GM12891 (cell line): Measurements from ENCODE around the gene MOGAT1.

Experiments used
- DNase-seq: peaks from one replicate; pipeline ENCODE4 v3.0.0; 2011; ENCODE audit warnings: low spot score; ENCODE audit not compliant: insufficient read length
- FAIRE-seq: peaks from 2 replicates; lab custom pipeline; 2011; peaks lifted over from hg19 to GRCh38; lab: Jason Lieb, UNC
- PAX5 ChIP-seq: IDR thresholded peaks from 2 replicates; pipeline ENCODE4 v1.6.1; 2011; ENCODE audit warnings: low read length, moderate library complexity, mild to moderate bottlenecking; ENCODE audit not compliant: insufficient read depth, severe bottlenecking
- POLR2A ChIP-seq: IDR thresholded peaks from 2 replicates; pipeline ENCODE4 v1.6.1; 2011; ENCODE audit warnings: low read depth, low read length, control low read depth
- POLR2AphosphoS5 ChIP-seq: IDR thresholded peaks from 2 replicates; pipeline ENCODE4 v1.6.1; 2011; ENCODE audit warnings: low read depth, low read length, control low read depth
- POU2F2 ChIP-seq: IDR thresholded peaks from 2 replicates; pipeline ENCODE4 v1.6.1; 2011; ENCODE audit warnings: low read depth, mild to moderate bottlenecking, control low read depth, low read length, moderate library complexity
- SPI1 ChIP-seq: IDR thresholded peaks from 2 replicates; pipeline ENCODE4 v1.6.1; 2011; ENCODE audit warnings: low read depth, low read length, control low read depth
- TAF1 ChIP-seq: IDR thresholded peaks from 2 replicates; pipeline ENCODE4 v1.6.1; 2011; ENCODE audit warnings: low read depth, low read length, control low read depth

The MOGAT1 gene

DNA sequence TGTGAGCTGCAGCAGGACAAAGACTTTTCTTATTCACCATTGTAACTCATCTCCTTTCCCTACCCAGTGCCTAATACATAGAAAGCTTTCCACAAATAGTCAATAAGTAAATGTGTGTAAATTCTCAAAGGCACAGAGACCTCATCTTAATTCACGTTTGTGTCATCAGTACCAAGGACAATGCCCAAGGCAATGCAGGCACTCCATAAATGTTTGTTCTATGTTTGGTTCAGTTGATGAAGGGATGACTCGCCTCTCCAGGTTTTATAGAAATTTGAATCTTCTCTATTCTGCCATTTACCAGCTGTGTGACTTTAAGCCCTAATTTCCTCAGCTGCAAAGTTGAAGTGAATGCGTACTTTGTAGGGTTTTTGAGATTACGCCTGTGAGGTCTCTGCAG, 2.1 kb upstream of the MOGAT1 start:
- no peak for DNase-seq
- no peak for FAIRE-seq
- TF ChIP-seq POLR2AphosphoS5 (no peak), SPI1 (no peak), POLR2A (no peak)

DNA sequence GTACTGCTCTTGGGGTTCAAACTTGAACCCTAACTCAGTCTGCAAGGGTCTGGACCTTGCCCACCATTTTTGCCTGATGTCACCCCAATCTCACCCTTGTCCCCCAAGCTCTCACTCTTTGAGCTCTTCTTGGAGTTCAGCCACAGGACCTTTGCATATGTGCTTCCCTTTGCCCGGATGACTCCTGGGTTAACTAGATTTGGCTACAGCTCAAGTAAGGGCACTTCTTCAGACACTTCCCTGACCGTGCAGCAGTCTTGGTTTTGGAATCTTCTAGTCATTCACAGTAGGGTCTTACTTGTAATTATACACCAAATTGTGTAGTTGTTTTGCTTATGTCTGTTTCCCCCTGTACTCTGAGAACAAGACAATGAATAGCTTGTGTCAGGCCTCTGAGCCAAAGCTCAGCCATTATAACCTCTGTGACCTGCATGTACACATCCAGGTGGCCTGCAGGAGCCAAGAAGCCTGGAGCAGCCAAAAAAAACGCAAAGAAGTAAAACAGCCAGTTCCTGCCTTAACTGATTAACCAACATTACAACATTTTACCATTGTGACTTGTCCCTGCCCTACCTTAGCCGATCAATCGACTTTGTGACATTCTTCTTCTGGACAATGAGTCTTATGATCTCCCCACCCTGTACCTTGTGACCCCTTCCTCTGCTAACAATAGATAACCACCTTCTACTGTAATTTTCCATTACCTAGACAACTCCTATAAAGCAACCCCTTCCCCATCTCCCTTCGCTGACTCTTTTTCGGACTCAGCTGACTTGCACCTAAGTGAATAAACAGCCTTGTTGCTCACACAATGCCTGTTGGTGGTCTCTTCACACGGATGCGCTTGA, 1.0 kb upstream of the MOGAT1 start:
- no peak for TF ChIP-seq SPI1
- no peak for TF ChIP-seq POLR2A
- TF ChIP-seq POU2F2, result no peak
- no peak for TF ChIP-seq POLR2AphosphoS5
- FAIRE-seq, result peak; percentile 41
- DNase-seq, result no peak

DNA sequence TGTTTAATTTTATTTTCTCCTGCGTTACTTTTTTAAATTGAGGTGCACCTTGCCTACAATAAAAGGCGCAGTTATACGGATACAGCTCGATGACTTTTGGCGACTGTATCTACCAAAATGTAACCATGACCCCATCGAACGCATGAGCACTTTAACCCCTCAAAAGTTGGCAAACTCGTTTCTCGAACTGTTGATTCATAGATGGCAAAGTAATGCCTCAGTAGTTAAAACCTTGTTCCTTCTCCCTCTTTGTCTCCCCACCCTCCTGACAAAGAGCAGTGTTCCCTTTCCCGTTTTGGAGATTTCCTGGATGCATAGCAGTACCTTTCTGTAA, 577 bp downstream of the MOGAT1 start:
- FAIRE-seq (no peak), DNase-seq (no peak)
- TF ChIP-seq POLR2A, result no peak
- no peak for TF ChIP-seq TAF1

DNA sequence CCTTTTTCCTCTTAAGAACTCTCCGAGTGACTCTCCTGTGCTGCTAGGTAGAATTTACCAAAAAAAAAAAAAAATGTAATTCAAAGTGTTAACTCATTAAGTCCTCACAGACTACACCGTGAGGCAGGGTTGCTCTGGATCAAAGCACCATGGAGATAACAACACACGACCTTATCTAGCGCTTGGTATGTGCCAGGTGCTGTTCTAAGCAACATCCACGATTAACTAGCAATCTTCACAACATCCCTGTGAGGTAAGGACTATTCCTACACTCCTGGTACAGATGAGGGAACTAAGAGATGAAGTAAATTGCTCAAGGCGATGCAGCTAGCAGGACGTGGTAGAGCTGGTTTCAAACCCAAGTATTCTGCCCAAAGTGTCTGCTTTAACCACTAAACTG, 1.8 kb downstream of the MOGAT1 start:
- FAIRE-seq, result peak; percentile 76
- TF ChIP-seq POLR2A (no peak), PAX5 (no peak), SPI1 (no peak), TAF1 (no peak), POU2F2 (no peak), POLR2AphosphoS5 (no peak)
- no peak for DNase-seq

DNA sequence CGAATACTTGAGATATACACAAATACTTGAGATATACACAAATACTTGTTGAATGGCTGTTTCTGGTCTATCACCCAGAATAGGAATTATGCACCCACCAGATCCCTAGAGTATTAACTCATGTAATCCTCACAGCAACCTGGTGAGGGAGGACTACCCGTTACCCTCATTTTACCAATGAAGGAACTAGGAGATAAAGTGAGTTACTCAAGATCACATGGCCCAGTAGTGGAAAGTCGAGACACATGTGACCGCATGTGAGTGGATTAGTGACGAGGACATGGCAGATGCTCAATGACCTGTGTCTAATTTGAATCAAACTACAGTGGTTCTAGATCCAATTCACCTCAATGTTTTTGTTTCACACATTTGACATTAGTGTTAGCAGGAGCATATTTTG, 2.4 kb downstream of the MOGAT1 start:
- no peak for TF ChIP-seq POU2F2
- TF ChIP-seq TAF1, result no peak
- TF ChIP-seq POLR2AphosphoS5, result no peak
- no peak for TF ChIP-seq SPI1
- TF ChIP-seq PAX5, result no peak
- TF ChIP-seq POLR2A, result no peak
- peak; percentile 52 for FAIRE-seq

DNA sequence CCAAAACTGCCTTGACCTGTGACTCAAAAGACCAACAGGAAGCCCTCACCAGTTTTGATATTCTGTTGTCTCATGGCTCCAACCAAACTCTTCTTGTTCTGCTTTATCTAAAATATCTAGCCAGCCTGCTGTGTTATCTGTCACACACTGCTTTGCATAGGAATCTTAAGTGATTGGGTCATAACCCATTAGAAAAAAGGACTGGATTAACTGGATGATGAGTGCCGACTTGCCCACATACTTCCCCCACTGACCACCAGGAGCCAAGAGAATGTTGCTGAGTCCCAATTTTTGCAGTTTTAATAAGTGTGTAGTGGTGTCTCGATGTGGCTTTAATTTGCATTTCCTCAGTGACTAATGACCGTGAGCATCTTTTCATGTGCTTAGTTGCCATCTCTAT, 6.5 kb downstream of the MOGAT1 start:
- TF ChIP-seq TAF1 (no peak), POLR2A (no peak), PAX5 (no peak), POU2F2 (no peak), POLR2AphosphoS5 (no peak), SPI1 (no peak)
- DNase-seq (no peak), FAIRE-seq (no peak)

More for the DNA sequence above, 2.4 kb downstream of the MOGAT1 start:
- no peak for DNase-seq

DNA sequence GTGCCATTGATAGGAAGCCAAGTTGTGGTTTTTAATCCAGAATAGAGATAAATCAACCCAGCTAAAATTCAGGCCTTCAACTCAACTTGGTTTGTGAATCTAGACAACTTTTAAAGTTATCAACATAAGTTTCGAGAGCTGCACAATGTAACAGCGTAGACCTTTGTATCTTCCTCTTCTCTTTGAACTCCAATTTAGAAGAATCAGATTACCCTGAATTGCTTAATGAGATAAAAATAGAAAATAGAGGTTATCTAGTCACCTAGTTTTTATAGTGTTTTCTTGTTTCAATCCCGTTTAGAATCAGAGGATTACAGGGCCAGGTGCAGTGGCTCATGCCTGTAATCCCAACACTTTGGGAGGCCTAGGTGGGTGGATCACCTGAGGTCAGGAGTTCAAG, 12.3 kb downstream of the MOGAT1 start:
- no peak for FAIRE-seq
- DNase-seq, result no peak
- TF ChIP-seq TAF1 (no peak), SPI1 (no peak), PAX5 (no peak), POLR2A (no peak), POLR2AphosphoS5 (no peak), POU2F2 (no peak)

DNA sequence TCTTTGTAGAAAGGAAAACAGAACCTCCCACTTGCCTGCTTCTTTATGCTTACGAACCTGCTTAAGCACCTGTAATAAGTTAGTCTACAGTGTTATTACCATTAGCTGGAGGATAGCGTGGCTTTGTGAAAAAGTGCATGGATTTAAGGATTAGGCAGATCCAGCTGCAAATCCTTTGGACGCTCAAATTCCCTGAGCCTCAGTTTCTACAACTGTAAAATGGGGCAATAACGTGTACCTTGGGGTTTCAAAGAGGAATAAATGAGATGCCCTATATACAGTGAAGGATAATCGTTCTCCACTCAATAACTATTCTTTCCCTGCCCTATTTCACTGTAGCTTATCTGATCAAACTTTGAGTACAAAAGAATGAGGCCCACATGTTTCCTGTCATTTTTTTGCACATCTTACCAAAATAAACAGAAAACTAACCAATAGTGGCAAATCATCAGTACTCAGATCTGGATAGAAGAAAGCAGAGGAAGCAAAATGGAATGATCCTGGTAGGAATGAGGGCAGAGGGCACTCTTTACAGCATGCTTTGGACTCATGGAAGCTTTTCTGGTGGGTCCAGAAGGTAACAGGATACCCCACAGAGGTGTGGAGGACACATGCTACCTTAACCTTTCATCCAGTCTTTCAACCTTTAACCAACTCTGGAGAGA, 14.8 kb downstream of the MOGAT1 start:
- TF ChIP-seq POLR2AphosphoS5, result no peak
- TF ChIP-seq TAF1, result no peak
- TF ChIP-seq POU2F2, result no peak
- TF ChIP-seq POLR2A, result no peak
- no peak for TF ChIP-seq PAX5
- no peak for TF ChIP-seq SPI1
- no peak for DNase-seq
- FAIRE-seq, result no peak

DNA sequence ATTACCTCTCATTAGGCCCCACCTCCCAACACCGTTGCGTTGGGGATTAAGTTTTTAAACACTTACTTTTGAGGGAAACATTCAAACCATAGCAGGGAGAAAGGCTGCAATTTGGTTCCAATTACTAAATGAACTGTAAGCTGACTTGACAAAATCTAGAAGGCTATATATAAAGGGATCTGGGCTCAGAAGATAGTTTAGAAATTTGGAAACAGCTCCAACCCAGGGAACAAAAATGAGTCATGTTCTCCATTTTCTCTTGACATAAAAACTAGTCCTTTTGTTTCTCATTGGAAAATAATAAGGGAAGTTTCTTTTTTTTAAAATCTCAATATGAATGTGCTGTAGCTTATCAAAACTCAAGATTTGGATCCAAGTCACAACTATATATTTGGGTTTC, 17.5 kb downstream of the MOGAT1 start:
- DNase-seq (no peak), FAIRE-seq (no peak)
- TF ChIP-seq POU2F2, result no peak
- TF ChIP-seq POLR2A, result no peak
- TF ChIP-seq PAX5, result no peak
- TF ChIP-seq POLR2AphosphoS5, result no peak

DNA sequence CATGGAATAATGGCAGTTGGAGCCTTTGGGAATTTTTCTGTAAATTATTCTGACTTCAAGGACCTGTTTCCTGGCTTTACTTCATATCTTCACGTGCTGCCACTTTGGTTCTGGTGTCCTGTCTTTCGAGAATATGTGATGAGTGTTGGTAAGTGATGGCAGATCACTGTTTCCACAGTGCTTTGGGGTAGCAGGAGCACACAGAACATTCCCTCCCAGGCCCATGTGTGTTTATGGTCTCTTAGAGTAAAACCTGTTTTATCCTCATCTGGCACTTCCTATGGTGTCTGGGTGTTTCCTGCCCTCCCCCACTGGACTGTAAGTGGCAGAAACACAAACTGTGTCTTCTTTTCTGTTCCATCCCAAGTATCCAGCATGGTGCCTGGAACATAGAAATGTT, 17.9 kb downstream of the MOGAT1 start:
- FAIRE-seq (no peak), DNase-seq (no peak)
- TF ChIP-seq POU2F2 (no peak), POLR2AphosphoS5 (no peak), POLR2A (no peak)
